ENCODE measurements around the gene PUM1. TPM values are rescaled to one million over a fixed set of nuclear protein-coding genes. Genes with fewer than 3 reads are reported as not detected.

PUM1 gene
- total RNA-seq, 2 donors from 2014 or later = 70.4 to 97.9 TPM

DNA sequence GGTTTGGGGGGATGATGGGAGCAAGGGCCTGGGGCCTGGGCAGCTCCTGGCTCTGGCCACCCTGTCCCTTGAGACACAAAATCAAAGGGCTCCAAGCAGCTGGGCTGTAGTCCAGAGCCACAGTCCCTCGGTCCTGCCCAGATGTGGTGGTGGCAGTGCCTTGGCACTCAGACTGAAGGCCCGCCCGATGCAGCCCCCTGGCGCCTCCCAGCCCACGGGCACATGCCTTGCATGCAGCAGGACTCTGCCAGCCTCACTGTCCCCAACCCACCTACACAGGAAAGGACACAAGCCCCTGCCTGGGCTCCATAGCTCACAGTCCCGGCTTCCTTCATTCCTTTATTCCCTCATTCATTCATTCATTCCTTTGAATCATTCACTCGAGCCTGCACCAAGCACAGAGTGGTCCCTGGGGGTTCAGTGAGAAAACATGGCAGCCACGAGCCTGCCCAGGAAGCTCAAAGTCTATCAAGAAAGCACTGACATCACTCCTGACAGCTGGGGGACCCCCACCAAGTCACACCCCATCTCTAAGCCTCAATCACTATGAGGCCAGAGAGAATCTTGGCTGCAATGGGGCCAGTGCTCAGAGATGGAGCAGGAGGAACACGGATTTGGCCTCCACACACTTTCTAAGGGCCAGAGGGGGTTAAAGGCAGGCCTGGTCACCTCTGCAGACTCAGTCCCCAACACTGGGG, 162.8 kb downstream of the PUM1 start:
- peaks cover 16 to 74% of the 10 kb centered on the region in 2 donors for H3K4me1 ChIP-seq (ENCODE audit: control insufficient read depth in 1 of 2, low read depth in 2 of 2)
- H3K9me3 ChIP-seq = no peaks in the 10 kb centered on the region

GRCh38 chr1:30901798-30902581, 163.5 kb downstream of the PUM1 start:
- TF ChIP-seq, protein P1, sequence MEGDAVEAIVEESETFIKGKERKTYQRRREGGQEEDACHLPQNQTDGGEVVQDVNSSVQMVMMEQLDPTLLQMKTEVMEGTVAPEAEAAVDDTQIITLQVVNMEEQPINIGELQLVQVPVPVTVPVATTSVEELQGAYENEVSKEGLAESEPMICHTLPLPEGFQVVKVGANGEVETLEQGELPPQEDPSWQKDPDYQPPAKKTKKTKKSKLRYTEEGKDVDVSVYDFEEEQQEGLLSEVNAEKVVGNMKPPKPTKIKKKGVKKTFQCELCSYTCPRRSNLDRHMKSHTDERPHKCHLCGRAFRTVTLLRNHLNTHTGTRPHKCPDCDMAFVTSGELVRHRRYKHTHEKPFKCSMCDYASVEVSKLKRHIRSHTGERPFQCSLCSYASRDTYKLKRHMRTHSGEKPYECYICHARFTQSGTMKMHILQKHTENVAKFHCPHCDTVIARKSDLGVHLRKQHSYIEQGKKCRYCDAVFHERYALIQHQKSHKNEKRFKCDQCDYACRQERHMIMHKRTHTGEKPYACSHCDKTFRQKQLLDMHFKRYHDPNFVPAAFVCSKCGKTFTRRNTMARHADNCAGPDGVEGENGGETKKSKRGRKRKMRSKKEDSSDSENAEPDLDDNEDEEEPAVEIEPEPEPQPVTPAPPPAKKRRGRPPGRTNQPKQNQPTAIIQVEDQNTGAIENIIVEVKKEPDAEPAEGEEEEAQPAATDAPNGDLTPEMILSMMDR (IDR thresholded peaks at IDR 0.05) = no peak
- no peak for DNase-seq (ENCODE audit: low spot score)
- H3K27me3 ChIP-seq (replicated peaks; ENCODE audit: insufficient read depth) = no peaks in the 10 kb centered on the region

More for the DNA sequence above, 162.8 kb downstream of the PUM1 start:
- Histone ChIP-seq H3K4me3 (peak overlapping the region; percentile 6), H3K27me3 (replicated peaks; ENCODE audit: insufficient read depth) (no peaks in the 10 kb centered on the region), H3K36me3 (no peaks in the 10 kb centered on the region), H3K27ac (peak overlapping the region; percentile 78 to 86)
- TF ChIP-seq, protein P1 (IDR thresholded peaks at IDR 0.05) = no peak
- ATAC-seq (ENCODE audit: insufficient number of reproducible peaks, low FRiP score, low read depth) (no peak), DNase-seq (ENCODE audit: low spot score) (no peak)

DNA sequence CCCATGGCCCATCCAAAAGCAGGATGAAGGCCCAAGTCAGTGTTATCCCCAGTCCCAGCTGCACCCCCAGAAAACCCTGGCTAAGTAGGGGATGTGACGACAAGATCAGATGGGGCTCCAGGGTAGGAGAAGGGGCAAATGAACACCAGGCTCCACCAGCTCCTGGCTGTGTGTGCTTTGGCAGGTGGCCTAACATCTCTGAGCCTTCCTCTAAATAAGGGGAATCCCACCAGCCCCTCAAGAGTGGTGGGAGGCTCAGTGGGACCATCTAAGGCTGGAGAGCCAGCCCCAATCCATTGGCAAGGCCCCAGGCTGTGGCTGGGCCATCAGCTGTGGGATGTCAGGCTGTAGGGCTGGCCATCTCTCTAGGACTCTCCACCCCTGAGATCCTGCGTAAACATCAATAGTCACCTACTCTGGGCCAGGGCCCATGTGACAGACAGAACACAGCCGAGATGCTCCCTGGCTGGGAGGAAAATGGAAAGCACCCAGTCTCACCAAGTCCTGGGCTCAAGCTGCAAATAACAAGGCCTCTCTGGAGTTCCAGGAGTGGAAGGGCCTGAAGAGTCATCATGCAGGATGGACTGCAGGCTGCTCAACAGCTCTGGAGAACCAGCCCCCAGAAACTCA, 164.5 kb downstream of the PUM1 start:
- Histone ChIP-seq H3K4me1 (ENCODE audit: control insufficient read depth in 1 of 2, low read depth in 2 of 2) (peaks cover 16 to 74% of the 10 kb centered on the region in 2 donors), H3K27ac (peak overlapping the region in 1 of 2 donors; percentile 86), H3K36me3 (no peaks in the 10 kb centered on the region), H3K9me3 (no peaks in the 10 kb centered on the region), H3K4me3 (no peak overlapping the region), H3K27me3 (replicated peaks; ENCODE audit: insufficient read depth) (no peaks in the 10 kb centered on the region)
- DNase-seq (ENCODE audit: low spot score) (no peak), ATAC-seq (ENCODE audit: insufficient number of reproducible peaks, low FRiP score, low read depth) (no peak)
- TF ChIP-seq, protein P1 (IDR thresholded peaks at IDR 0.05) = no peak

More at GRCh38 chr1:30901798-30902581, 163.5 kb downstream of the PUM1 start:
- Histone ChIP-seq H3K9me3 (no peaks in the 10 kb centered on the region), H3K27ac (peak overlapping the region; percentile 78 to 86), H3K36me3 (no peaks in the 10 kb centered on the region), H3K4me3 (peak overlapping the region; percentile 6), H3K4me1 (ENCODE audit: control insufficient read depth in 1 of 2, low read depth in 2 of 2) (peaks cover 16 to 74% of the 10 kb centered on the region in 2 donors)
- no peak for ATAC-seq (ENCODE audit: insufficient number of reproducible peaks, low FRiP score, low read depth)

GRCh38 chr1:30900486-30900885, 165.0 kb downstream of the PUM1 start:
- H3K4me3 ChIP-seq = no peak overlapping the region
- no peaks in the 10 kb centered on the region for H3K27me3 ChIP-seq (replicated peaks; ENCODE audit: insufficient read depth)
- ATAC-seq (ENCODE audit: insufficient number of reproducible peaks, low FRiP score, low read depth) = no peak
- peaks cover 16 to 72% of the 10 kb centered on the region in 2 donors for H3K4me1 ChIP-seq (ENCODE audit: control insufficient read depth in 1 of 2, low read depth in 2 of 2)
- no peaks in the 10 kb centered on the region for H3K36me3 ChIP-seq
- DNase-seq (ENCODE audit: low spot score) = no peak
- no peak overlapping the region for H3K27ac ChIP-seq
- TF ChIP-seq, protein P1 (IDR thresholded peaks at IDR 0.05) = no peak
- H3K9me3 ChIP-seq = no peaks in the 10 kb centered on the region
